Measurements from ENCODE around the gene FOXP1. TPM values are rescaled to one million over a fixed set of nuclear protein-coding genes. Genes with fewer than 3 reads are reported as not detected.

The FOXP1 gene
- total and polyA plus RNA-seq, 8 donors: 12.3 to 215 (median 117) TPM

- peaks cover 0 to 77% (median 41%) of the 10 kb centered on the region in 4 donors for H3K4me1 ChIP-seq
- H3K4me3 ChIP-seq: no peak overlapping the region
- H3K27ac ChIP-seq: no peak overlapping the region
- no peak for TF ChIP-seq POLR2A (IDR thresholded peaks at IDR 0.05)
- TF ChIP-seq CTCF (IDR thresholded peaks at IDR 0.05): no peak
- TF ChIP-seq EP300 (IDR thresholded peaks at IDR 0.05): no peak
- no peak for TF ChIP-seq POLR2AphosphoS5 (IDR thresholded peaks at IDR 0.05)
- intact Hi-C loops (cut with DNase I; ENCODE audit: low total_unique reads): no loop called here
- WGBS, 5 donors: 69 to 85% (median 75%) methylated on average over 7 of the region's 7 CpGs
- peaks cover 34 to 92% (median 79%) of the 10 kb centered on the region in 4 donors for H3K36me3 ChIP-seq
- DNase-seq: no peak
- H3K9me3 ChIP-seq: no peaks in the 10 kb centered on the region
- no peaks in the 10 kb centered on the region for H3K27me3 ChIP-seq
Measured at GRCh38 chr3:71037775-71038174, 545.8 kb downstream of the FOXP1 start.

GRCh38 chr3:71035886-71036285, 547.6 kb downstream of the FOXP1 start:
- H3K9me3 ChIP-seq: no peaks in the 10 kb centered on the region
- 68 to 78% (median 74%) methylated on average over 5 of the region's 5 CpGs for WGBS, 5 donors
- peaks cover 19 to 89% (median 53%) of the 10 kb centered on the region in 4 donors for H3K4me1 ChIP-seq
- no peak for TF ChIP-seq POLR2A (IDR thresholded peaks at IDR 0.05)
- TF ChIP-seq CTCF (IDR thresholded peaks at IDR 0.05): no peak
- TF ChIP-seq POLR2AphosphoS5 (IDR thresholded peaks at IDR 0.05): no peak
- no peak for TF ChIP-seq EP300 (IDR thresholded peaks at IDR 0.05)
- peak overlapping the region in 4 of 5 donors; percentile 20 to 41 (median 22) for H3K27ac ChIP-seq
- no peak for DNase-seq
- no peak overlapping the region for H3K4me3 ChIP-seq
- peaks cover 27 to 83% (median 72%) of the 10 kb centered on the region in 4 donors for H3K36me3 ChIP-seq
- H3K27me3 ChIP-seq: no peaks in the 10 kb centered on the region
- intact Hi-C loops (cut with DNase I; ENCODE audit: low total_unique reads): no loop called here

- Histone ChIP-seq H3K27me3 (no peaks in the 10 kb centered on the region), H3K27ac (peak overlapping the region in 2 of 5 donors; percentile 21 to 41), H3K36me3 (peaks cover 22 to 79% (median 67%) of the 10 kb centered on the region in 4 donors), H3K4me3 (no peak overlapping the region), H3K9me3 (no peaks in the 10 kb centered on the region), H3K4me1 (peaks cover 23 to 88% (median 56%) of the 10 kb centered on the region in 4 donors)
- DNase-seq: no peak
- TF ChIP-seq POLR2AphosphoS5 (IDR thresholded peaks at IDR 0.05): no peak
- TF ChIP-seq CTCF (IDR thresholded peaks at IDR 0.05): no peak
- no peak for TF ChIP-seq EP300 (IDR thresholded peaks at IDR 0.05)
- no peak for TF ChIP-seq POLR2A (IDR thresholded peaks at IDR 0.05)
- intact Hi-C loops (cut with DNase I; ENCODE audit: low total_unique reads): no loop called here
- 58 to 70% (median 68%) methylated on average over 5 of the region's 5 CpGs for WGBS, 5 donors
Measured at GRCh38 chr3:71035314-71035713, 548.2 kb downstream of the FOXP1 start.

GRCh38 chr3:71033681-71034220, 549.8 kb downstream of the FOXP1 start:
- intact Hi-C loops (cut with DNase I; ENCODE audit: low total_unique reads): no loop called here
- Histone ChIP-seq H3K9me3 (no peaks in the 10 kb centered on the region), H3K4me3 (no peak overlapping the region), H3K4me1 (peaks cover 23 to 79% (median 50%) of the 10 kb centered on the region in 4 donors), H3K27me3 (no peaks in the 10 kb centered on the region), H3K36me3 (peaks cover 23 to 78% (median 58%) of the 10 kb centered on the region in 4 donors), H3K27ac (no peak overlapping the region)
- 88 to 92% (median 92%) methylated on average over 9 of the region's 9 CpGs for WGBS, 5 donors
- no peak for DNase-seq
- no peak for TF ChIP-seq CTCF (IDR thresholded peaks at IDR 0.05)
- TF ChIP-seq POLR2AphosphoS5 (IDR thresholded peaks at IDR 0.05): no peak
- no peak for TF ChIP-seq POLR2A (IDR thresholded peaks at IDR 0.05)
- no peak for TF ChIP-seq EP300 (IDR thresholded peaks at IDR 0.05)
